DMS153 treated with DMSO at 0.1 percent for 48 hours (cell line): ENCODE measurements around the gene EIF5A.

ENCODE experiments used
- DNase-seq: peaks from one replicate; lab custom pipeline; 2025; ENCODE audit not compliant: unreplicated experiment; lab: John Stamatoyannopoulos, UW

Gene EIF5A

DNA sequence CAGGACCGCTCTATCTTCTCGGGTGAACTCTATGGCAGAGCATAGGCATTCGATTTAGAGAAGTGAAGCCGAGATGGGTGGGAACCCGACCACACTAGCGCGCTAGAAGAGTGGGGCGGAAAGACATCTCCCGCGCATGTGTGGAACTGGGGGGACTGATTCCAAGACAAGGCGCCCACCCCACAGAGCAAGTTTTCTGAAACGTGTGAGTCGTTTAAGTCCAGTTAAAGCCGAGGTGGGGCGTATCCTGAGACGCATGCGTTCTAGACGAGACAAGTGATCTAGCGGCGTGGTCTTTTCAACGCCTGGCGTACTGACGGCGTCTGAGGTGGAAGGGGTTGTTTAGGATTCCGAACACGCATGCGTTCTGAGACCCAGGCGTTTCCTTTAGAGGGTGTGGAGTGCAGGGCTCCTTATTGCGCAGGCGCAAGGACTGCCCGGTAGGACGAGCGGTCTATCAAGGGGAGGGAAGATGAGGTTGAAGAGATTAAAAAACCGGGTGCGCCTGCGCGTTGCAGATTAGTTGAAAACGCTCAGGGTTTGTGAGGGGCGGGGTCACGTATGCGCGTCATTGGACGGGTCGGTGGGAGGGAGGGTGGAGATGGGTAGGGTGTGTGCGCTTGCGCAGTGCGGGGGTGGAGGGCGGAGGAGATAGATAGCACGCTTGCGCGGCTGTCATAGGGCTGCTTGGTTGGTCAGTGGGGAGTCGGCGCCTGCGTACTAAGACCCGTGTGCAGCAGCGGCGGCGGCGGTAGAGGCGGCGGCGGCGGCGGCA lies at the start of gene EIF5A:
TSS of gene EIF5A (plus strand) at position 718 of the 775 bp plus-strand sequence. CDS start 2,008 bp downstream, outside the sequence.
- DNase-seq = peak; percentile 78

DNA sequence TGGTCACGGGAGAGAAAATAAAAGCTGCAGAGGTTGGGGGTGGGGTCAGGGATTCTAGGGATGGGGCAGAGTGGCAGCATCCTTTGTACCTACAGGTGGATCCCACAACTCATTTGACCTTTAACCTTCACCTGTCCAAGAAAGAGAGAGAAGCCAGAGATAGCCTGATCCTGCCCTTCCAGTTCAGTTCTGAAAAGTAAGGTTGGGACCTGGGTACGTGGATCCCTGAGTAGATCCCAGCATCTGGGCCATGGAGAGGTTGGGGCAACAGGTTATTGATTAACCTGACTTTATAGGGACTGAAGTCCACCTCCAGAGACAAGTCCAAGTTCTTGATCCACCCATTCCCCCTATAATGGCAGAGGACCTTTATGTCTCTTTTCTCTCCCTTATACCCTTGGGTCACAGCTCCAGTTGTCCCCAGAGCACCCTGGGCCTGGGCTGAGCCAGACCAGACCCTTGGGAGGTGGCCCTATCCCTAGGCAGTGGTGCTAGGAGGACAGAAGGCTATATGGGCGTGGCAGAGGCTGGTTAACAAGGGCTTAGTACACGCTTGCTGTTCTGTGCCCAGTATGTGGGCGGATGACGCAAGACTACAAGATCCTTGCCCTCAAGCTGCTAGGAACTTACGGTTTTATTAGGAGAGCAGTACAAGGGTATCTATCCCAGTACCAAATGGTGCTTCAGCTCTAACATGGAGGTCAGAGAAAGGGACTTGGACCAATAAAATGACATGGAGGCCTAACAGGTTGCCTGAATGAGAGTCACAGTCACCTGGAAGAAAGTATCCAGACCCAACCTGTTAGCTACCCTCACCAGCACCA lies 48.5 kb upstream of the EIF5A start:
- DNase-seq = no peak

DNA sequence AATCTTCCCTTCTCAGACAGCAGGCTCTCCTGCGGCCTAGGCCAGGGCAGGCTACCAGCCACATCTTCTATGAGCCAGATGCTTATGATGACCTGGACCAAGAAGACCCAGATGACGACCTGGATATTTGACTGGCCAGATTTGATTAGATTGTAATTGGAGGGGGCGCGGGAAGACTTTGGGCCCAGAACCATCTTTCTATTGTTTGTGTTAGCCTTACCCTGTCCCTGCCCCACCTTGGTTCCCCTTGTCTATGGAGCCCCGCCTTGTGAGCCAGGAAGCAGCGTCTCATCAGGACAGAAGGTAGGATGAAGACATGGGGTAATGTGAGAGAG lies 47.9 kb upstream of the EIF5A start:
- no peak for DNase-seq

DNA sequence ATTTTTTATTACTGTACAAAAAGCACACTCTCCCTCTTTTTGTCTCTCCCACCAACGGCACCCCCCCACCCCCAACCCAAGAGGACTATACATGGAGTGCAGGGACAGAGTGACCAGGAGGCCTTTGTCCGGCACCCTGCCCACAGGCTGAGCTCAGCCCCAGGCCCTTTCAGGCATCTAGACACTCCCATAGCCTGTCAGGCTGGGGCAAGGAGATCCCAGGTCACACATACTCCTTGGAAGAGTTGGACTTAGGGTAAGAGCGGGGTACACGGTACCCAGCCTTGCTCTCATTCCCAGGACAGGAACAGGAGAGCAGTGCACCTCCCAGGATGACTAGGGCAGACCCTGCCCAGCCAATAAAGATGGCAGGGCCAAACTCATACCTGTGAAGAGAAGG lies 47.3 kb upstream of the EIF5A start:
- no peak for DNase-seq

DNA sequence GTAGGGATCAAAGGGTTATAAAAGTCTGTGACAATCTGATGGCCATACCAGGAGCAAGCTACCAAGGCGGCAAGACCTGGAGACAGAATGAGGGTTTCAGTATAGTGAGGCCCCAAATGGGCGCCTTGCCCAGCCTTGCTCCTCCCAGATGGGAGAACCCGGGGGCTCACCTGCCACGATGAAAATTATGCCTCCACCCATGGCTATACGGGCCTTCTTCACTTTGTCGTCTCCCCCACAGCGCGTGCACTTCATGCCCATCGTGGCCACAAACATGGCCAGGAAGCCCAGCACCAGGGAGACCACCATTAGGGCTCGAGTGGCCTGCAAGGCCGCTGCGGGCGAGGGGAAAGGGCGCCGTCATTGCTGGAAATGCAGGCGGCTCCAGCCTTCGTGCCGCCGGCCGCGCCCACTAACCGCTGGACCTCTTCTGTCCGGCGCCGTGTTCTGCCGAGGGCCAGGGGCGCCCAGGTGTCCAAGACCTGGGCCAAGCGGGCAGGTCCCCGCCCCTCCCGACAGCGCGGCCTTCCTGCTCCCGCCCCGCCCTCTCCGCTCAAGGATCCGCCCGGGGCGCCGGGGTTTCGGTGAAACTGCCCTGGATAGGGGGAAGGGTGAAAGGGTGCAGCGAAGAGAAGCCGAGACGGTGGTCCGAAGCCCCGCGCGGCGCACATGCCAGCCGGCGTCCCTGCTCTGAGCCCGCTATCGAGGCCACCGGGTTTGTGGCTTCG lies 46.6 kb upstream of the EIF5A start:
- DNase-seq = no peak

DNA sequence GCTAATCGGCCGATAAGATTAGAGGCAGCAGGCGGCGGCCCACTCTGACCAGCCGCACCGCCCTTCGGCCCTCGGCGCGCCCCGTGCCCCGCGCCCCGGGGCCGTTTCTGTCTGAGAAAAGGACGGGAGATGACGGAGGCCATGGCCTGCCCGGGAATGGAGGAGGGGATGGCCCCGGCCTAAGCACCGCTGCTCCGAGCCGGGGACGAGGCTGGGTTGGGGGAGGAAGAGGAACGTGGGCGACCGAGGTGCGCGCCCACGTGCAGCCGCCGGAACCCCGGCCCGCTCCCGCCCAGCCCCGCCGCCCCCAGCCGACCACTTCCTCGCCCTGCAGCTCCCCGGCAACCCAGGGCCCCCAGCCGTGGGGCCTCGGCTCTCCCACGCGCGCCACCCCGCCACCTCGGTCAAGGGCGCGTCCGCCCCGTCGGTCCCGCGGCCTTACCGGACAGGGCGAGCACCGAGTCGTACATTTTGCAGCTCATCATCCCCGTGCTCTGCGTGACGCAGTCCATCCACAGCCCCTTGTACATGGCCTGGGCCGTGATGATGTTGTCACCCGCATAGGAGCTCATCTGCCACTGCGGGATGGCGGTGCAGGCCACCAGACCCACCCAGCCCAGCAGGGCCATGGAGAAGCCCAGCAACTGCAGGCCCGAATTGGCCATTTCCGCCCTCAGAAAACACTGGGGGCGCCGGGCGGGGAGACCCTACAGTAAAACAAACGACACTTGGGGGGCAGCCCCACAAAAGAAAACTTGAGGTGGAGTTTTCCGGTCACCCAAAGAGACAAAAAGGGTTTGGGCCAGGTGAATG lies 45.8 kb upstream of the EIF5A start:
- DNase-seq = no peak

DNA sequence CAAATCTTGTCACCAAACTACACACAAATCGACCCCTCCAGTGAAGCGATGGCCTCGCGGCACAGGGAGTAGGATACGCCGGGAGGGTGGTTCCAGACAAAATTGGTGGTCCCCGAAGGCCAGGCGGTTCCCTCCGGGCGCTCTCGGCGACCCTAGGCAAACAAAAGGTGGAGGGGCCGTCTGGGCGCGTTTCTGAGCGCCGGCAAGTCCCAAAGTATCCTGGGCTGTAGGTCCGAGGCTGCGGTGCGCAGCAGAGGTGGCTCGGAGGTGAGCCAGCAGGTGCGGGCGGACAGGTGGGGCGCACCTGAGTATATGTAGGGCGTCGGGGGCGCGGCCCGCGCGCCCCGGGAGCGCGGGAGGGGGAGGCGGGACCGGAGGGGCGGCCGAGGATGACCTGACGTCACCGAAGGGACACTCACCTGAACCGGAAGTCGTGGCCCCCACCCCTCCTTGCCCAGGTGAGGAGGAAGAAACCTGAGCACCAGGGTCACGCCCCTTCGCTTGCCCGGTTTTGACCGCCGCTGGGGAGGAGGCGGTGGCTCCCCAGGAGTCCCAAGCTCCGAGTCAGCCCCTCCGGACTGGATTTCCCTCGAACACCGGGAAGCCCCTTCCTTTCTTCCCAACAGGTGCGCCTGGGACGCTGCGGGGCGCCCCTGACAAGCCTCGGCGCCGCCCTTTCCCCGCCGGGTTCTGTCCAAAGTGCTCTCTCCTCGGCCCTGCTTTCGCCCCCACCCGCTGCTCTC lies 45.1 kb upstream of the EIF5A start, which contains the start of gene CLDN7:
TSS of gene CLDN7 (minus strand) at position 287 of the 743 bp plus-strand sequence. CDS start 435 bp downstream, outside the sequence.
- peak; percentile 40 for DNase-seq

DNA sequence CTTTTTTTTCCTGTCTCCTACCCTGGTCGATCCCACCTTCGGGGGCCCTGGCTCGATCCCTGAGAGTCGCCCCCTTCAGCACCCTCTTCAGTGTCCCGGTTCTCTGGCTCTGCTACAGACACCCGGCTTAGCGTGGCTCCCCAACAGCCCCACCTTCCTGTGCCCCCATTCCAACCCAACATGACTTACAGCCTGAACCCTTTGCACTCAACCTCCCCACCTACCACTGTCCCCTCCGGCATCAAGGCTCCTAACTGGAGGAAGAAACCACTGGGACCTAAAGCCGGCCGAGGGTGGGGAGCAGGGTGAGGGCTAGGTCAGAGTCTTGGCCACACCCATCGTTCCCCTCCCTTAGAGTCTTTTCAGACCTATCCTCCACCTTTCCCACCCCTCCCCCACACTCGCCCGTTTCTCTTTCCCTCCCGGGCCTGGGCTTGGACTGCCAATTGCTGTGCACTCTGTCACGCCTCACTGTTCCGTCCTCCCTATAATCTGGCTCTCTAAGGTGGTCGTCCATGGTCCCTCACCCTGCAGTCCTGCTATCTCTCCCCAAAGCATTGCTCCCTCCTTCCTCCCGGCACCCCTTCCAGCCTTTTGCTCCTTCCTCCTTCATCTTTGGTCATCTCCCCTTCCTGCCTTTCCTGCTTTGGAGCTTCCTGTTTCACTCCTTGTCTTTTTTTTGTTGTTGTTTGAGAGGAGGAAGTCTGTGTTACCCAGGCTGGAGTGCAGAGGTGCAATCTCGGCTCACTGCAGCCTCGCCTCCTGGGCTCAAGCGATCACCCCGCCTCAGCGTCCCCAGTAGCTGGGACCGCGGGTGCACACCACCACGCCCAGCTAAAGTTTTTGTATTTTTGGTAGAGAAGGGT lies 44.3 kb upstream of the EIF5A start:
- DNase-seq = no peak

DNA sequence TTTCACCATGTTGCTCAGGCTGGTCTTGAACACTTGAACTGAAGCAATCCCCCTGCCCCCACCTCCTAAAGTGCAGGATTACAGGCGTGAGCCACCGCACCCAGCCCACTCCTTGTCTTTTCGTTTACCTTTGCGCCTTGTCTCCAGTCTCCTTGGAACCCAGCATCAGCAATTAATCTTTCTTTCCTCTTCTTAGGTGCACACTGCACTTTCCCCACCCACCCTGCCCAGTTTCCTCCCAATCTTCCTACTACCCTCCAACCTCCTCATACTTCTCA lies 43.7 kb upstream of the EIF5A start:
- DNase-seq = no peak

DNA sequence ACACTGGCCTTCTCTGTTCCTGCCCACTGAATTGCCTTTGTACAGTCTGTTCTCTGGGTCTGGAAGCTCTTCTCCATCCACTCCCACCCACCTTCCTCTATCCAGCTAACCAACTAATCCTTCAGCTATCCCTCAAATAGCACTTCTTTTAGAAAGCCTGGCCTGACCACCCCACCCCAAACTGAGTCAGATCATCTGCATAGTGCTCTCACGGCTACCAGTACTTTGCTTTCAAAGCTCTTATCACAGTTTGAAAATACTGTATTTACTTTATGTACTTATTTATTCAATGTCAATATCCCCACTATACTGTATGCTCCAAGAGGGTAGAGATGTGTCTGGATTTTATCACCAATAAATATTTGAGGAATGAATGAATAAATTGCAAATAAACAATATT lies 40.6 kb upstream of the EIF5A start:
- DNase-seq = no peak

DNA sequence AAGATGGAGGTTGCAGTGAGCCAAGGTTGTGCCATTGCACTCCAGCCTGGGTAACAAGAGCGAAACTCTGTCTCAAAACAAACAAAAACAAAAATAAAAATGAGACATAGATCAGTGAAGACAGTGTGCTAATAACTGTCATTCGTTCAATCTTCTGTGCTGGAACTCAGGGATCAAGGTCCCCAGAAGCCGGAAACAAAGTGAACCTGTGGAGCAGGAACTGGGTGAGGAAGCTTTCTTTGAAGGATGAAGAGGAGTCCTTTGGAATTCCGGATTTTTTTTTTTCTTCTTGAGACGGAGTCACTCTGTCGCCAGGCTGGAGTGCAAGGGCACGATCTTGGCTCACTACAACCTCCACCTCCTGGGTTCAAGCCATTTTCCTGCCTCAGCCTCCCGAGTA lies 28.0 kb upstream of the EIF5A start:
- no peak for DNase-seq

DNA sequence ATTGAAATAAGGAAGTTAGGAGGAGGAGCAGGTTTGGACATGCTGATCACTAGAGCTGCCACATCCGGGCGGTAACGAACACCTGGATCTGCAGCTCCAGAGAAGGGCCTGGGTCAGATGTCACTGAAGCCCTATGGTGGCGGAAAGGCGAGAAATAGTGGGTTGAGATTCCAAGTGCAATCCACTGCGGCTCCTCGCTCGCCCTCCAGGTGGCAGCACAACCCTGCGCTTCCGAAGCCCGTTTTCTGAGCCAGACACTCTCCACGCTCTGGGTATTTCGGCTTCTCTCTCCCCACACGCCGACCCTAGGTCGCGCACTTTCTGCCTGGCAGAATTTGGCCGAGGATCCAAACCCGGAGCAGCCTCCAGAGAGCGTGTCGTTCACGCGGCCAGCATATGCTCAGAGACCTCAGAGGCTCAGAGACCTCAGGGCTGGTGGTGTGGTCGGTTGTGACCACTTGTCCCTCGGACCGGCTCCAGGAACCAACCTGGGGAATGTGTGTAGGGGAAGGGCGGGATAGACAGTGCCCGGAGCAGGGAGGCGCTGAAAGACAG lies 26.8 kb upstream of the EIF5A start:
- peak; percentile 62 for DNase-seq

DNA sequence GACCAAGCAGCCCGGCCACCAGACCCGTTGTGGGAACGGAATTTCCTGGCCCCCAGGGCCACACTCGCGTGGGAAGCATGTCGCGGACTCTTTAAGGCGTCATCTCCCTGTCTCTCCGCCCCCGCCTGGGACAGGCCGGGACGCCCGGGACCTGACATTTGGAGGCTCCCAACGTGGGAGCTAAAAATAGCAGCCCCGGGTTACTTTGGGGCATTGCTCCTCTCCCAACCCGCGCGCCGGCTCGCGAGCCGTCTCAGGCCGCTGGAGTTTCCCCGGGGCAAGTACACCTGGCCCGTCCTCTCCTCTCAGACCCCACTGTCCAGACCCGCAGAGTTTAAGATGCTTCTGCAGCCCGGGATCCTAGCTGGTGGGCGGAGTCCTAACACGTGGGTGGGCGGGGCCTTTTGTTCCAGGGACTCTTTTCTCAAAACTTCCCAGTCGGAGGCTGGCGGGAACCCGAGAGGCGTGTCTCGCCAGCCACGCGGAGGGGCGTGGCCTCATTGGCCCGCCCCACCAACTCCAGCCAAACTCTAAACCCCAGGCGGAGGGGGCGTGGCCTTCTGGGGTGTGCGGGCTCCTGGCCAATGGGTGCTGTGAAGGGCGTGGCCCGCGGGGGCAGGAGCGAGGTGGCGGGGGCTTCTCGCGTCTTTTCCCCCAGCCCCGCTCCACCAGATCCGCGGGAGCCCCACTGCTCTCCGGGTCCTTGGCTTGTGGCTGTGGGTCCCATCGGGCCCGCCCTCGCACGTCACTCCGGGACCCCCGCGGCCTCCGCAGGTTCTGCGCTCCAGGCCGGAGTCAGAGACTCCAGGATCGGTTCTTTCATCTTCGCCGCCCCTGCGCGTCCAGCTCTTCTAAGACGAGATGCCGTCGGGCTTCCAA lies 26.1 kb upstream of the EIF5A start, which contains the start of gene SLC2A4:
TSS of gene SLC2A4 (plus strand) at position 645 of the 879 bp plus-strand sequence. CDS start at position 862, 217 bp downstream.
- peak; percentile 6 for DNase-seq

DNA sequence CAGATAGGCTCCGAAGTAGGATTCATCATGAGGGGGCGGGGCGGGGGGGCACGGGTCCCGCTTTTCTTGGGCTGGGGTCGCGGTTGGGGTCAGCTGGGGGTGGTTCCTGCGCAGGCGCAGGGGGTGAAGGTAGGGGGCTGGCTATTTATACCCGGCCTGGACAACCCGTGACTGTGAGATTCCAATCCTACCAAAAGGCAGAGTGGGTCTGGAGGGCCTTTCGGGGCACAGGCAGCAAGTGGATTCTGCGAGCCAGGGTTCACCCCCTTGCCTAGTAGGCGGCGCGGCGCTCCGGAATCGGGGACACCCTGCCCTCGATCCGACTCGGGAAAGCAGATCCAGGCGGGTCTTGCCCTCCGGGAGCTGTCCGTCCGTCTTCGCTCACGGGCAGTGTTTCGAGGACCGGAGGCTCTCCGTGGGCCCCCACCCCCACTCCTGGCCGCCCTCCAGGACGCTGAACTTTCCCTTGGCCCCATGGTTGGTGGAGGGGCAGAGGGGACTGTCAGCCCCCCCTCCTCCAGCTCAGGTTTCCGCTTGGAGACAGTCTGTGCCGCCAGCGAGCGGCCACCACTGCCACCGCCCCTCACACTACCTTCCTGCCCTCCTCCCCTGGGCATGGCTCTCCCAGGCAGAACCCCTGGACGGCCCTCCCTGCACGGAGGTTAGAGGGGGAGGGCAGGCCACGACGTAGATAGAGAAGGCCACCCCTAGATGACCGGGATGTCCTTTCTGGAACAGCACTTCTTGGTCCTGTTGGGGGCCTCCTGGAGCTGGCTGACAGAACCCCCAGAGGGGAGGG lies 25.3 kb upstream of the EIF5A start:
- no peak for DNase-seq

DNA sequence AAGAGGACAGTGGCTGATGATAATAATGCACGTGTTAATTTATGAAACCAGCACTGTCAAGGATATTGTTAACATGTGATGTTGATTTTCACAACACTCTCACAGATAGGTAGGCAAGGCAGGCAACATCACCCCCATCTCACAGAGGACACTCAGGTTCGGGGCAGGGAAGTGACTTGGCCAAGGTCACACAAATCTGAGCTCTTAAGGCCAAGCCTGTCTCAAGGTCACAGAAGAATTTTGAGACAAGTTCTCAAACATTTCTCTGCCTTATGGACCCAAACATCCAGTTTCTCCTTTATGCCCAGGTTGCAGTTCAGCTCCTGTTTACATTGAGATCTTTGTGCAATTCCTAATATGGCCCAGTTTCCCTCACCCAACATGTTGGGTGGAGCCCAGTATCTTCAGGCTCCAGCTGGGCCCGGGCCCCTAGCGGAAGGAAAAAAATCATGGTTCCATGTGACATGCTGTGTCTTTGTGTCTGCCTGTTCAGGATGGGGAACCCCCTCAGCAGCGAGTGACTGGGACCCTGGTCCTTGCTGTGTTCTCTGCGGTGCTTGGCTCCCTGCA lies 24.6 kb upstream of the EIF5A start:
- no peak for DNase-seq

DNA sequence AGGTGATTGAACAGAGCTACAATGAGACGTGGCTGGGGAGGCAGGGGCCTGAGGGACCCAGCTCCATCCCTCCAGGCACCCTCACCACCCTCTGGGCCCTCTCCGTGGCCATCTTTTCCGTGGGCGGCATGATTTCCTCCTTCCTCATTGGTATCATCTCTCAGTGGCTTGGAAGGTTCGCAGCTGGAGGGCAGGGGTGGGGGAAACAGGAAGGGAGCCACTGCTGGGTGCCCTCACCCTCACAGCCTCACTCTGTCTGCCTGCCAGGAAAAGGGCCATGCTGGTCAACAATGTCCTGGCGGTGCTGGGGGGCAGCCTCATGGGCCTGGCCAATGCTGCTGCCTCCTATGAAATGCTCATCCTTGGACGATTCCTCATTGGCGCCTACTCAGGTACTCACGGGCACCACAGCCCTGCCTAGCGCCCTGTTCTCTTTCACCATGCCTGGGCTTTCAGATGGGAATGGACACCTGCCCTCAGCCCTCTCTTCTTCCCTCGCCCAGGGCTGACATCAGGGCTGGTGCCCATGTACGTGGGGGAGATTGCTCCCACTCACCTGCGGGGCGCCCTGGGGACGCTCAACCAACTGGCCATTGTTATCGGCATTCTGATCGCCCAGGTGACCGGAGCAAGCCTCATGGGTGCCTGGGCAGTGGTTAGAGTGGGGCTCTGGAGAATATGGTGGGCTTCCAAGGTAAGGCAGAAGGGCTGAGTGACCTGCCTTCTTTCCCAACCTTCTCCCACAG lies 23.8 kb upstream of the EIF5A start:
- DNase-seq = no peak
